GM19467 (cell line): ENCODE measurements around the gene NEAT1.

ENCODE experiments used
- ATAC-seq: cut with Tn5 transposase; IDR thresholded peaks from one replicate; pipeline ENCODE4 v1.9.1; 2021; ENCODE audit warnings: mild to moderate bottlenecking, moderate library complexity; ENCODE audit not compliant: unreplicated experiment

NEAT1 gene

DNA sequence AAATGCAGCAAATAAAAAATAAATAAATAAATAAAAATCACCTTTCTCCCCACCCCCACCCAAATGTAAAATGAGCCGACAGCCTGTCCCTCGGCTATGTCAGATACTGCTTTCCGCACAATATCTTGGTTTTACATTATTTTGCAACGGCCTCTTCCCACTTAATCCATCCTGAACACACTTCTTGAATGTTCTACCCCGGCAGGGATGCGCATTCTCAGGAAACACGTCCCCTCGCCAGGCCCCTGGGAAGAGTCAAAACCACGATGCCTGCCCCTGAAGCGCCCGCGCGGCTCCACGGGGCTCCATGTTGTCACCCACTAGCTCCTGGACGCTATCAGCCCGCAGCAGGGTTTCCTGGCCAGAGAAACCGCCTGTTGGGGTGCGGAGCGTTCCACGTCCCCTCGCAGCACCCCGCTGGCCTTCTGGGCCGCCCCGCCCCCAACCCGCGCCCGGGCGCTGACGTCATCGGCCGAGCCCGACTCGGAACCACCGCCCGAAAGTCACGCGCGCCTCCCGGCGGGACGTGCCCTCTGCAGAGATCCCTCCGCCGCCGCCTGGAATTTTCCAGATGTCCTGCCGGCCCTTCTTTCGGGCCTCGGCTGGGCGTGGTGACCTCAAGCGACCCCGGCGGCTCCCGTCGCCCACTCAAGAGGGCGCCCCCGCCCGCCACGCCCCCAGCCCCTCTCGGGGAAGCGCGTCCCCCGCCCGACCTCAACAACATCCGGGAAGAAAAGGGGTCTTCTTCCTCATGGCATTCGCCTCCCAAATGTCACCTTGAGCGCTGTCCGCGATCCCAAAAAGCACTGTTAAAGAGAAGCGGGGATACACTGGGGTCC lies 585 bp upstream of the NEAT1 start:
- ATAC-seq, result no peak

DNA sequence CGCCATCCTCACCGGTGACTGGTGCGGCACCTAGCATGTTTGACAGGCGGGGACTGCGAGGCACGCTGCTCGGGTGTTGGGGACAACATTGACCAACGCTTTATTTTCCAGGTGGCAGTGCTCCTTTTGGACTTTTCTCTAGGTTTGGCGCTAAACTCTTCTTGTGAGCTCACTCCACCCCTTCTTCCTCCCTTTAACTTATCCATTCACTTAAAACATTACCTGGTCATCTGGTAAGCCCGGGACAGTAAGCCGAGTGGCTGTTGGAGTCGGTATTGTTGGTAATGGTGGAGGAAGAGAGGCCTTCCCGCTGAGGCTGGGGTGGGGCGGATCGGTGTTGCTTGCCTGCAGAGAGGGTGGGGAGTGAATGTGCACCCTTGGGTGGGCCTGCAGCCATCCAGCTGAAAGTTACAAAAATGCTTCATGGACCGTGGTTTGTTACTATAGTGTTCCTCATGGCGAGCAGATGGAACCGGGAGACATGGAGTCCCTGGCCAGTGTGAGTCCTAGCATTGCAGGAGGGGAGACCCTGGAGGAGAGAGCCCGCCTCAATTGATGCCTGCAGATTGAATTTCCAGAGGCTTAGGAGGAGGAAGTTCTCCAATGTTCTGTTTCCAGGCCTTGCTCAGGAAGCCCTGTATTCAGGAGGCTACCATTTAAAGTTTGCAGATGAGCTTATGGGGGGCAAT lies 1.1 kb downstream of the NEAT1 start:
- ATAC-seq, result no peak

- no peak for ATAC-seq
Measured at GRCh38 chr11:65424205-65425104, 1.9 kb downstream of the NEAT1 start.

DNA sequence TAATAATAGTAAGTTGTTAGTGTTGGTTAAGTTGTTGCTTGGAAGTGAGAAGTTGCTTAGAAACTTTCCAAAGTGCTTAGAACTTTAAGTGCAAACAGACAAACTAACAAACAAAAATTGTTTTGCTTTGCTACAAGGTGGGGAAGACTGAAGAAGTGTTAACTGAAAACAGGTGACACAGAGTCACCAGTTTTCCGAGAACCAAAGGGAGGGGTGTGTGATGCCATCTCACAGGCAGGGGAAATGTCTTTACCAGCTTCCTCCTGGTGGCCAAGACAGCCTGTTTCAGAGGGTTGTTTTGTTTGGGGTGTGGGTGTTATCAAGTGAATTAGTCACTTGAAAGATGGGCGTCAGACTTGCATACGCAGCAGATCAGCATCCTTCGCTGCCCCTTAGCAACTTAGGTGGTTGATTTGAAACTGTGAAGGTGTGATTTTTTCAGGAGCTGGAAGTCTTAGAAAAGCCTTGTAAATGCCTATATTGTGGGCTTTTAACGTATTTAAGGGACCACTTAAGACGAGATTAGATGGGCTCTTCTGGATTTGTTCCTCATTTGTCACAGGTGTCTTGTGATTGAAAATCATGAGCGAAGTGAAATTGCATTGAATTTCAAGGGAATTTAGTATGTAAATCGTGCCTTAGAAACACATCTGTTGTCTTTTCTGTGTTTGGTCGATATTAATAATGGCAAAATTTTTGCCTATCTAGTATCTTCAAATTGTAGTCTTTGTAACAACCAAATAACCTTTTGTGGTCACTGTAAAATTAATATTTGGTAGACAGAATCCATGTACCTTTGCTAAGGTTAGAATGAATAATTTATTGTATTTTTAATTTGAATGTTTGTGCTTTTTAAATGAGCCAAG lies 2.7 kb downstream of the NEAT1 start:
- no peak for ATAC-seq

DNA sequence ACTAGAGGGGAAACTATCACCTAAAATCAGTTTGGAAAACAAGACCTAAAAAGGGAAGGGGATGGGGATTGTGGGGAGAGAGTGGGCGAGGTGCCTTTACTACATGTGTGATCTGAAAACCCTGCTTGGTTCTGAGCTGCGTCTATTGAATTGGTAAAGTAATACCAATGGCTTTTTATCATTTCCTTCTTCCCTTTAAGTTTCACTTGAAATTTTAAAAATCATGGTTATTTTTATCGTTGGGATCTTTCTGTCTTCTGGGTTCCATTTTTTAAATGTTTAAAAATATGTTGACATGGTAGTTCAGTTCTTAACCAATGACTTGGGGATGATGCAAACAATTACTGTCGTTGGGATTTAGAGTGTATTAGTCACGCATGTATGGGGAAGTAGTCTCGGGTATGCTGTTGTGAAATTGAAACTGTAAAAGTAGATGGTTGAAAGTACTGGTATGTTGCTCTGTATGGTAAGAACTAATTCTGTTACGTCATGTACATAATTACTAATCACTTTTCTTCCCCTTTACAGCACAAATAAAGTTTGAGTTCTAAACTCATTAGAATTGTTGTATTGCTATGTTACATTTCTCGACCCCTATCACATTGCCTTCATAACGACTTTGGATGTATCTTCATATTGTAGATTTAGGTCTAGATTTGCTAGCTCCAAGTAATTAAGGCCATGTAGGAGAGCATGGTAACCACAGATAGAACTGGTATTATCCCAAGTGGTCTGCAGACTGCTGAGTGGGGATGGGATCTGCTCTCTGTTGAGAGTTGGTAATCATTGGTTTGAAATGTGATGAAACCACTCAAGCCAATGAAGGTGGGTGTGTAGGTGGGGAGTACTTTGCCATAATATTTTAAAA lies 3.6 kb downstream of the NEAT1 start:
- ATAC-seq, result no peak

DNA sequence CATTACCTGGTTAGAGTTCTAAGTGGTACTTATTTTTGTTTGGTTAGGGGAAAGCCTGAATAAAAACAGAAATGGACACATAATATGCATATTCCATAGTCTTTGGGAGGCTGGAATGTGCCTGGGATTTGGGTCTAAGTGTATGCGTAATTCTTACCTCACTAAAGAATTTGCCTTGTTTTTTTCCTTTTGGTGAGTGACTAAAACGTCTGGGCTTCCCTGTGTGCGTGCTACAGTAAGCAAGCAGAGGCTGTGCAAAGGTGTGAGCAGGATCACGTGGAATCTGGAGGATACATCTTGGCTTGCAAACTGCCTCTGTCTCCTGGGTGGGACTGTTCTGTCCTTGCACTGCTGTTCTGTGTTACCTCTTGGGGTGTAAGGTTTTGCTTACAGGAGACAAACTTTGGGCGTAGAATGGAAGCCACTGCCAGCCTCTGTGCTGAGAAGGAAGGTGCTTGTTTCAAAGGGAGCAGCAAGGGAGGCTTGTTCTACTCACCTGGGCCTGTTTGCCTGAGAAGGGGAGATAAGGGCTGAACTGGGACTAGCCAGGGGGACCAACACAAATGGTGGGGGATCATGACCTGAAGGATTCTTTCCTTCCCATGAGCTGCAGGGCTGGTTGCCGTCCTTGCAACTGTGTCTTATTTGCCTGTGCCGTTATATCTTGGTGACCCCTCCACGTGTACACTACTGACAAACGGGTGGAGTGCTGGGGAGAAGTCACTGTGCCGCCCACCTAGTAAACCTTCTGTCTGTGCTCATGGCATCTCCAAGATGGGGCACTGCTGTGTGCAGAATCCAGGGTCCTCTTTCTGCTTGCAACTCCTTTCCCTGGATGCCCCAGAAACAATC lies 4.5 kb downstream of the NEAT1 start:
- no peak for ATAC-seq

DNA sequence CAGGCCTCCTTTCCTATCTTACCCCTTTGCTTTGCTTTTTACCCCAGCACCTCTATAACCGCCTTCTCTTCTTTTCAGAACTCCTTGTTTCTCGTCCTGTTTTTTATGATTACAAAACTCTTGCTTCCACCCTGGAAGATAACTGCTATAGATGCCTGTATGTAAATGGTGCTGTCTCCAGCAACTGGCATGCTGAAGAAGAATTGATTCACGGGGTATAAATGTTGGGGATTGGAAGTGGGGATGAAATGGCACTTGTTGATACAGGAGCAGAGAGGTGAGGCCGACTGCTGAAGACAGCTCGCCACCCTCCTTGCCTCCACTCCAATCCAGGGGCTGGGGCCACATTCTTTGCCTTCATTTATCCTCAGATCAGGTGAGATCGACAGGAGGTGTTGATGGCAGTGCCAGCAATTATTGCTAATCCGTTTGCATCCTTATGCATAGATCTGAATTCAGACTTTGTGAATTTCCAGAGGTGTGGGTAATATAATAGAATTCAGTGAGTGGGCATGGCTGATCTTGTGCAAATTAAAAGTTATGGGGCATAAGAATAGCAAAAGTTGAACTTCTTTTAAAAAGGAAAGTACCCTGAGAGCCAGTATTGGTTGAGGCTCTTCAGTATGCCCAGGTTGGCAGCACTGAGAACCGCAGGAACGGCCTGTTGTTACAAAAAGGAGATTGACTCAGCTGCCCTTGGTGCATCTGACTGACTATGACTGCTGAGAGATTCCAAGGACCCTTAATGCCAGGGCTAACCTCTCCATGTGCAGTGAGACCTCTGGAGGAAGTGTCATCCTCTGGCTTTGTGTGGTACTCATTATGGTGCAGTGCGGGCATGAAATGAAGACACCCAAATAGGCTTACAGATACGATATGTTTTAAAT lies 5.3 kb downstream of the NEAT1 start:
- no peak for ATAC-seq

- ATAC-seq, result no peak
Measured at GRCh38 chr11:65428578-65429067, 6.0 kb downstream of the NEAT1 start.

DNA sequence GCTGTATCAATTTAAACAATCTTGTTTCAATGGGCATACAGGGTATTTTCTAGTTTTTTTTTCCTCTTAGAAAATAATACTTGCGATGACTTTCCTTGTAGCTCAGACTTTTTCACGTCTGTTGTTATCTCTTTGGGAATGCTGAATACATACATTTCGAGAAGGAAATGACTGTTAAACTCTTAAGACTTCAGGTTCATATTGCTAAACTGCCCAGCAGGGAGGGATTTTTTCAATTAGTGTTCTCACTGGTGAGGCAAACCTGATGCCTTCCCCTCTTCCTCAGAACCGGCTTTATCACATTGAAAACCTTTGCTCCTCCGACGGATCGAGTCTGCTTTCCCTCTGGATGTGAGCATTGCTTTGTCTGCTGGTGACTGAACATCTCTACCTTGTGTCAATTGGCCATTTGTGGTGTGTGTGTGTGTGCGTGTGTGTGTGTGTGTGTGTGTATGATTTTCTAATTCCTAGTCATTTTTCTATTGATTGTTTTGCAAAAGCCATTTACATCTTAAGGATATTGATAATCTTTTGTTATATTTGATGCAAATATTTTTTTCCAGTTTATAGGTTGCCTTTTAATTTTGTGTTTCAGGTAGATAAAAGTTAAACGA lies 6.6 kb downstream of the NEAT1 start:
- ATAC-seq, result no peak

DNA sequence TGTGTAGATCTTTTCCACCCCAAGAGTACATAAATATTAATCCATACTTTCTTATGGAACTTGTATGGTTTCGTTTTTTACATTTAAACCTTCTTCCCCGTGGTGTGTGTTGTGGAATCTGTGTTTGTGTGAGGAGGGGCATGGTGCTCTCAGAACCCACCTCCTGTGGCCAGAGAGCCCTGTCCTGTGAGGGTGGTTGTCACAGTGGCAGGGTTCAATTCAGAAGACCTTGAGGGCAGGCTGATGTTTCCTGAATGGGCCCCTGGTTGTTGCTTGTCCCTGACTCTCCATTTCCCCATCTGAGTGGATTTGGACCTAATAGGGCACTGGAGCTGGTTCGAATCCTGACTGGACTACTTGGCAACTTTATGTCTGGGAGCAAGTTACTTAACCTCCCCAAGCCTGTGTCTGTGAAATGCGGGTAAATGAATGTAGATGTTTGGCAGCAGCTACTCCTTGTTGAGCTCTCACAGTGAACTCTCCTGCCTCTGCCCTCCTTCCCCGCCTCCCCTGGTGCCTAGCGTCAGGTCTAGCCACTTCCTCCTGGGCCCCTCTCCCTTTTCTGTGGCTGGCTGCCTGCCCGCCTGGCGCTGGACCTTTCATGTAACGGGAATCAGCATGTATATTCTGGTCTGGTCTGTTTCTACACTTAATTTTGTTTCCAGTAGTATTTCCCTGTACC lies 7.3 kb downstream of the NEAT1 start:
- ATAC-seq, result no peak

GRCh38 chr11:65430406-65431217 lies 8.0 kb downstream of the NEAT1 start:
- no peak for ATAC-seq

GRCh38 chr11:65431451-65432099 lies 9.0 kb downstream of the NEAT1 start:
- ATAC-seq, result no peak

DNA sequence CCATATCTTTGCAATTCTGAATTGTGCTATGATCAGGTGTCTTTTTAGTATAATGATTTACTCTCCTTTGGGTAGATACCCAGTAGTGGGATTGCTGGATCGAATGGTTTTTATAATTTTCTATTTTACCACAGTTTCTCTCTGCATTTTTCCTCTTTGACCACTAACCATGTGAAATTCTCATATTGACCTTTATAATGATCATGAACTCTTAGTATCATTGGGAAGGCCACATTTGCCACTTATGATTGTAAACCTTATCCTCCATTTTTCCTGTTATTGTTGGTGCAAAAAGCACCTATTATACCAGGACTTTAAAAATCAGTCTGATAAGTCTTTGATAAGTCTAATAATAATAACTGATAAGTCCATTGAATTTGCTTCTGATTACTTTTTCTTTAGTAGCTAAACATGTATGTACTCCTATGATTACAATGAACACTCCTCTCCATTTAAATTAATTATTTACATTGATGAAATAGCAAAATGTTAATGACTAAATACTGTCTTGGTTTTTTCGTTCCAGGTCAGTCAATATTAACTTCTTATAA lies 9.6 kb downstream of the NEAT1 start:
- no peak for ATAC-seq

- ATAC-seq, result no peak
Measured at GRCh38 chr11:65432686-65433582, 10.3 kb downstream of the NEAT1 start.
